Esophagus muscularis mucosa (tissue), 4 donors: ENCODE measurements around the gene PARP9.

ENCODE experiments used
- EP300 ChIP-seq: sonication (generic); formaldehyde crosslinking; IDR thresholded peaks from one replicate; pipeline ENCODE4 v1.6.1; 2017; ENCODE audit warnings: antibody characterized with exemption
- POLR2A ChIP-seq: fragments of 450-650 bp; IDR thresholded peaks from one replicate; pipeline ENCODE4 v1.6.1; 2017; ENCODE audit warnings: antibody characterized with exemption, moderate library complexity, mild to moderate bottlenecking, low read depth
- POLR2AphosphoS5 ChIP-seq, 2 donors: sonication (generic); formaldehyde crosslinking; IDR thresholded peaks; one replicate each; pipeline ENCODE4 v1.6.1; 2017; ENCODE audit warnings: antibody characterized with exemption in 2 of 2
- TF ChIP-seq, protein P1 (sequence below), 3 experiments: fragments of 200-600 bp in 2 of 3; fragments of 450-650 bp in 1 of 3; sonication (generic) in 2 of 3; IDR thresholded peaks; one replicate each; pipeline ENCODE4 v1.5.1; 2017 to 2019; ENCODE audit warnings: antibody characterized with exemption in 3 of 3, mild to moderate bottlenecking in 2 of 3, moderate library complexity in 1 of 3

DNA sequence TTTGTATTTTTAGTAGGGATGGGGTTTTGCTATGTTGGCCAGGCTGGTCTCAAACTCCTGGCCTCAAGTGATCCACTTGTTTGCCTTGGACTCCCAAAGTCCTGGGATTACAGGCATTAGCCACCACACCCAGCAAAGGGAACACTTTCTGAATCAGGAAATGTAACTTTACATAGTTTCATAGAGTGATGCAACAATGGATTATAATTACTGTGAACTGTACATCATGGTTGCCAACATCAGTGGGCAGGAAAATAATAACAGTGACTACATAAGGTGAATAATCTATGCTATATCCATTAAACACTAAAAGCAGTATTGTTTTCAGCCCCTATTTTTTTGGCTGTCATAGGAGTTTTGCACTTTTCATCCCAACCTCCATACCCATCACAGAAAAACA lies 44.4 kb downstream of the PARP9 start:
- TF ChIP-seq POLR2A (no peak), POLR2AphosphoS5 (IDR thresholded peaks at IDR 0.05) (no peak), EP300 (no peak)
- TF ChIP-seq, protein P1, sequence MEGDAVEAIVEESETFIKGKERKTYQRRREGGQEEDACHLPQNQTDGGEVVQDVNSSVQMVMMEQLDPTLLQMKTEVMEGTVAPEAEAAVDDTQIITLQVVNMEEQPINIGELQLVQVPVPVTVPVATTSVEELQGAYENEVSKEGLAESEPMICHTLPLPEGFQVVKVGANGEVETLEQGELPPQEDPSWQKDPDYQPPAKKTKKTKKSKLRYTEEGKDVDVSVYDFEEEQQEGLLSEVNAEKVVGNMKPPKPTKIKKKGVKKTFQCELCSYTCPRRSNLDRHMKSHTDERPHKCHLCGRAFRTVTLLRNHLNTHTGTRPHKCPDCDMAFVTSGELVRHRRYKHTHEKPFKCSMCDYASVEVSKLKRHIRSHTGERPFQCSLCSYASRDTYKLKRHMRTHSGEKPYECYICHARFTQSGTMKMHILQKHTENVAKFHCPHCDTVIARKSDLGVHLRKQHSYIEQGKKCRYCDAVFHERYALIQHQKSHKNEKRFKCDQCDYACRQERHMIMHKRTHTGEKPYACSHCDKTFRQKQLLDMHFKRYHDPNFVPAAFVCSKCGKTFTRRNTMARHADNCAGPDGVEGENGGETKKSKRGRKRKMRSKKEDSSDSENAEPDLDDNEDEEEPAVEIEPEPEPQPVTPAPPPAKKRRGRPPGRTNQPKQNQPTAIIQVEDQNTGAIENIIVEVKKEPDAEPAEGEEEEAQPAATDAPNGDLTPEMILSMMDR (IDR thresholded peaks at IDR 0.05): no peak
